Effector CD4-positive, alpha-beta T cell (primary cell): ENCODE data around the gene TMEM260.
"Not testable (repeated sequence)": the region's sequence is repeated elsewhere in the genome, so short reads cannot be mapped to it uniquely, and the experiment has no call there.

ENCODE experiments used
- DNase-seq: peaks from one replicate; pipeline ENCODE4 v3.0.0-alpha.2; 2020

The TMEM260 gene

GRCh38 chr14:56686416-56686815, 106.8 kb downstream of the TMEM260 start:
- no peak for DNase-seq

DNA sequence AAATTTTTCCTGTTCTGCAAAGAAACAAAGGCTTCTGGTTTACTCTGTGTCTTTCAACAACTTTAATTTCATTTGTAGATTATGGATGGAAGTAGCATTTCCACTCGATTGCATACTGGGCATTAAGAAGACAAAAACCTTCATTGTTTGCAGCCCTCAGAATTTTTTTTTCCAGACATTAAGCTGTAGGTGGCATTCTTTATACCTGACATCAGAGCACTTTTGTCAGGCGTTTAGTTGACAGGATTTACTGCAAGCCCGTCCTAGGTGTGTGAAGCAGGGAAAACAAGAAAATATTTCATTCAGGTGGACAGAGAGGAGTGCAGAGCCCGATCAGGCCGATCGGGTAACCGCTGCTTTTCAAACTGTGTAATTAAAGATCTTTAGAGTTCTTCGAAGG, 107.5 kb downstream of the TMEM260 start:
- DNase-seq: no peak

- DNase-seq: no peak
These were observed 115.0 kb downstream of the TMEM260 start for GRCh38 chr14:56694609-56695008.

- not testable (repeated sequence) for DNase-seq
These were observed 115.6 kb downstream of the TMEM260 start for GRCh38 chr14:56695216-56695615.
